Measurements from ENCODE around the gene EXOSC3. TPM values are rescaled to one million over a fixed set of nuclear protein-coding genes. Genes with fewer than 3 reads are reported as not detected.

EXOSC3 gene
- total RNA-seq, 1 donor = 46.9 TPM

DNA sequence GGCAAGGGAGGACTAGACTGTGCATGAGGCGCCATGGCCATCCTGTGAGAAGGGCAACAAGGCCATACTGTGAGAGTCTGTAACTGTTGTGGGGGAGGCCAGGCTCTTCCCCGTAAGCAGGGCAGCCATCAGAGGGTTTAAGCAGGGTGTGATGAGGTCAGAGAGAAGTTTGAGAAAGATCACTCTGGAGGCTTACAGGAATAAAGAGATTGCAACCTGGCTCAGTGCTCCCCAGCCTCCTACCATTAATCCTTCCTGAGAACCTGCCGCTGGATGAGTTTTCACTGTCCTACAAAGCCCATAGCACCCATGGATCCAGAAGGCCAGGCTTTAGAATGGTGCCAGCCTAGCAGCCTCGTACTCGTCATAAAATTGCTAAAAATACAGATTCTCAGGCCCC is 45.6 kb downstream of the EXOSC3 start:
- DNase-seq (ENCODE audit: low read depth in 2 of 3, low spot score in 2 of 3) = no peak

DNA sequence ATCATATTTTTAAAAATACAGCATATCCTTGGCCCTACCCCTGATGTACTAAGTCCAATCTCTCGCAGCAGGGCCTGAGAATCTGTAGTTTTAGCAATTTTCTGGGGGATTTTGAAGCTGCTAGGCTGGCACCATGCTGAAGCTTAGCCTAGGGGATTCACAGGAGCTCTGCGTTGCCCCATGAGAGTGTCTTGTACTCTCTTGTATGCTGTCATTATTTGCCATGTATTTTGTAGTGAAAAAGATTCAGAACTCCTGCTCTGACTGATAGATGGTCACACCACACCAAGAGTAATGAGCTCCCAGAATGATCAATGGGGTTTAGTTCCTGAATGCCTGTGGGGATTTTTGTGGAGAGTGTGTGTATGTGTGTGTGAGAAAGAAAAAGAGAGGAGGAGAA is 51.9 kb downstream of the EXOSC3 start:
- no peak for DNase-seq (ENCODE audit: low read depth in 2 of 3, low spot score in 2 of 3)

DNA sequence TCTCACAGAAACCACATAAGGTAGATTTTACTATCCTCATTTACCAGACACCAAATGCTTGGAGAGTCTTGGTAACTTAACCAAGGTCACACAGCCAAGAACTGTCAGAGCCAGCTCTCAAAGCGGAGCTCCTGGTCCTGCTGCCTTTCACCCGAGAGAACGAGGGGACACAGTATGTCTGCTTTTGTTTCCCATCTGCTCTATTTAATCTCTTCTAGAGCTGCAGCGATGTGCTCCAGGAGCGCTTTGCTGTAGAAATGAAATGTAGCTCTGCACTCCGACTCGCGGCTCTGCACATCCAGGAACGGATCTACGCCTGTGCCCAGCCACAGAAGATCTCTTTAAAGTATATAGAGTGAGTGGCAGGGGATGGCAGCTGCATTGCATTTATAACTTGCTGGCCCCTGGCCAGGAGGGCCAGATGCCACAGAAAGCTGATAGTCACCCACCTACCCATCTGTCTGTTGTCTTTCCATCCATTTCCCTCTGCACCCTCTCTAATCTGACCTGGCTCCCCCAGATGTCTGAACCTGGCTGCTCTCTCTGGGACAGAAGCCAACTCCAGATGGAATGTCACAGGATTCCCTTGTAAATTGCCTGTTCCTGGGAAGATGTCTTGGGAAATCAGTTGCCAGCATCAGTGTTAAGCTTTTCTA is 52.6 kb downstream of the EXOSC3 start:
- no peak for DNase-seq (ENCODE audit: low read depth in 2 of 3, low spot score in 2 of 3)

DNA sequence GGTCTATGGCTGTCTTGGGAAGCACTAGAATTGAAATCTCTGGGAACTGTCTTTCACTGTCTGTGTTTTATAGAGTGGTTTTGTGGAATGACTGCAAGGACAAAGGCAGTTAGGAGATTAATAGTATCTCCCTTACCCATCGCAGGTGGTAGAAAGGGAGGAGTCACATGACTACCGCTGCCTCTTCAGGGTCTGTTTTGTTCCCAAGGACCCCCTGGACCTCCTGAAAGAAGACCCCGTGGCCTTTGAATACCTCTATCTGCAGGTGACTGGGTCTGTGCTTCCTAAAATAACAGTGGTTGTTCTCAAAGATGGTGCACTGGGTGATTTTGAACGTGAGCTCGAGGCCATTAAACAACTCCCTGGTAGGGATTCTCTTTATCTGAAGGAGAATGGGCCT is 54.0 kb downstream of the EXOSC3 start:
- no peak for DNase-seq (ENCODE audit: low read depth in 2 of 3, low spot score in 2 of 3)

DNA sequence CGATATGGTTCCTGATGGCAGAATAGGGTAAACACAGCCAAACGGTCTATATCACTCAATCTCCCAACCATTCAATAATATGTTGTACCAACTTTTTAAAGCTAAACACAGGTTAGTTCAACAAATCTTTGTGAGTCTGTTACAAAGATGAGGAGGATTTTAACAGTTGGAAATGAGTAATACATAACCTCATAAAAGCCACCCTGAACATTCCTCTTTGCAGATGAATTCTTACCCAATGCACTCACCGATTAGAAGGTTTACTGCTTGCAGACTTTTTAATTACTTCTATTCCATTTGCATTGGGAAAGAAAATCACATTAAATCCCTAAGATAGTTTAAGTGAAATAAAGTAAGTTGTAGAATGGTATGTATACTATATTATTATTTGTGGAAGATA is 54.6 kb downstream of the EXOSC3 start:
- no peak for DNase-seq (ENCODE audit: low read depth in 2 of 3, low spot score in 2 of 3)

Other genes with a start within 250 kb of the EXOSC3 start
- gene FBXO10, start 208.7 kb downstream of the EXOSC3 start, total RNA-seq = 4.6 TPM
- gene TOMM5, start 192.5 kb downstream of the EXOSC3 start, total RNA-seq = 49.0 TPM
- under 0.01 TPM for gene FRMPD1, start 134.1 kb downstream of the EXOSC3 start, total RNA-seq
- gene TRMT10B, start 31.3 kb downstream of the EXOSC3 start, total RNA-seq = 3.2 TPM
- 14.3 TPM for gene DCAF10, start 15.7 kb upstream of the EXOSC3 start, total RNA-seq
- gene SLC25A51, start 119.1 kb upstream of the EXOSC3 start, total RNA-seq = 26.7 TPM